Right lobe of liver (tissue), 6 donors: ENCODE results near the gene FAM78B. TPM values are rescaled to one million over a fixed set of nuclear protein-coding genes. Genes with fewer than 3 reads are reported as not detected.

ENCODE experiments used
- ATAC-seq, 4 donors: fragments of 200-7000 bp; cut with Tn5 transposase; one replicate each; pipeline ENCODE4 v1.9.1; 2020; ENCODE audit warnings: mild to moderate bottlenecking in 4 of 4, moderate library complexity in 4 of 4
- DNase-seq, 3 donors: peaks; one replicate each; pipeline ENCODE4 v3.0.0-alpha.2; 2020
- H3K27ac ChIP-seq, 3 donors: fragments of 200-600 bp; one replicate each; pipeline ENCODE4 v1.8.0; 2022
- H3K27me3 ChIP-seq, 2 donors: fragments of 200-600 bp; one replicate each; pipeline ENCODE4 v1.8.0; 2022
- H3K36me3 ChIP-seq, 4 donors: fragments of 200-600 bp; sonication (generic) in 1 of 4; one replicate each; pipeline versions ENCODE4 v1.5.1 to v1.8.0; 2017 to 2022; ENCODE audit warnings: control low read depth in 1 of 4
- H3K4me1 ChIP-seq, 4 donors: fragments of 200-600 bp; sonication (generic) in 1 of 4; one replicate each; pipeline versions ENCODE4 v1.5.1 to v1.8.0; 2017 to 2022; ENCODE audit warnings: control low read depth in 1 of 4
- H3K4me3 ChIP-seq, 3 donors: fragments of 200-600 bp; one replicate each; pipeline ENCODE4 v1.8.0; 2022
- H3K9me3 ChIP-seq, 4 donors: fragments of 200-600 bp; sonication (generic) in 1 of 4; one replicate each; pipeline versions ENCODE4 v1.5.1 to v1.8.0; 2017 to 2022; ENCODE audit warnings: control low read depth in 1 of 4
- CTCF ChIP-seq, 4 donors: fragments of 200-600 bp in 3 of 4; fragments of 450-650 bp in 1 of 4; IDR thresholded peaks; one replicate each; pipeline versions ENCODE4 v1.5.1 to v1.8.0; 2016 to 2022; ENCODE audit warnings: antibody characterized with exemption in 4 of 4, mild to moderate bottlenecking in 2 of 4
- POLR2A ChIP-seq: fragments of 450-650 bp; IDR thresholded peaks from one replicate; pipeline ENCODE4 v1.6.1; 2017; ENCODE audit warnings: antibody characterized with exemption, mild to moderate bottlenecking
- WGBS: methylation state at CpG from one replicate; pipeline ENCODE4 v1.1.6; 2018; ENCODE audit warnings: low coverage, low lambda C conversion rate; ENCODE audit not compliant: insufficient coverage; ENCODE audit errors: missing lambda C conversion rate; 5-methylcytosine and 5-hydroxymethylcytosine counted together
- intact Hi-C, 2 donors: fragments of 100-400 bp; cut with DNase I; formaldehyde crosslinking; loops; one replicate each; pipeline versions ENCODE4 v1.11.2 to v1.14.1; 2022
- total RNA-seq, 6 experiments: library from RNA; depleted of rRNA in 2 of 6; stranded (reverse); fragments of >200 nt in 2 of 6; fragmentation: NEBNext Ultra II Directional in 3 of 6; extraction: Animal tissue kit (Norgen Biotek cat#: 25700) in 3 of 6; gene quantifications; one replicate each; pipeline versions ENCODE4 v1.1.0 to v1.2.4, GENCODE V29; 2016 to 2023
- donor health status: DM: no; HTN: yes; CAD: no.
- donor health status: DM: no; HTN: no; CAD: no.
- donor health status: DM: no; HTN: no; CAD: no.
- donor health status: DM: no; HTN: yes; CAD: no.
- donor health status: DM: no; HTN: yes; CAD: no.

Gene FAM78B
- total RNA-seq, 6 experiments from 2014 or later, result 0.58 to 1.4 (median 1.1) TPM

GRCh38 chr1:166053395-166053794 lies 113.4 kb downstream of the FAM78B start:
- Histone ChIP-seq H3K9me3 (no peaks in the 10 kb centered on the region), H3K27me3 (no peaks in the 10 kb centered on the region), H3K4me1 (no peaks in the 10 kb centered on the region), H3K4me3 (no peak overlapping the region), H3K36me3 (no peaks in the 10 kb centered on the region), H3K27ac (no peak overlapping the region)
- no peak for TF ChIP-seq POLR2A
- no peak for TF ChIP-seq CTCF (IDR thresholded peaks at IDR 0.05)
- DNase-seq, result no peak
- intact Hi-C loops, result no loop called here
- ATAC-seq, result no peak
- WGBS, result 61% methylated on average over 3 of the region's 3 CpGs

GRCh38 chr1:166040202-166040997 lies 126.4 kb downstream of the FAM78B start:
- ATAC-seq, result no peak
- Histone ChIP-seq H3K4me3 (no peak overlapping the region), H3K9me3 (no peaks in the 10 kb centered on the region), H3K4me1 (no peaks in the 10 kb centered on the region), H3K27ac (no peak overlapping the region), H3K27me3 (no peaks in the 10 kb centered on the region), H3K36me3 (no peaks in the 10 kb centered on the region)
- intact Hi-C loops, result no loop called here
- TF ChIP-seq CTCF (IDR thresholded peaks at IDR 0.05) (no peak), POLR2A (no peak)
- 57% methylated on average over 8 of the region's 8 CpGs for WGBS
- no peak for DNase-seq

GRCh38 chr1:166039436-166040201 lies 127.2 kb downstream of the FAM78B start:
- H3K9me3 ChIP-seq, result no peaks in the 10 kb centered on the region
- no peak overlapping the region for H3K4me3 ChIP-seq
- TF ChIP-seq POLR2A, result no peak
- TF ChIP-seq CTCF (IDR thresholded peaks at IDR 0.05), result no peak
- no peaks in the 10 kb centered on the region for H3K36me3 ChIP-seq
- H3K4me1 ChIP-seq, result no peaks in the 10 kb centered on the region
- intact Hi-C loops, result no loop called here
- ATAC-seq (no peak), DNase-seq (no peak)
- H3K27ac ChIP-seq, result no peak overlapping the region
- 72% methylated on average over 4 of the region's 9 CpGs for WGBS
- H3K27me3 ChIP-seq, result no peaks in the 10 kb centered on the region

- no peak for TF ChIP-seq CTCF (IDR thresholded peaks at IDR 0.05)
- TF ChIP-seq POLR2A, result no peak
- 69% methylated on average over 5 of the region's 5 CpGs for WGBS
- DNase-seq (no peak), ATAC-seq (no peak)
- H3K4me3 ChIP-seq, result no peak overlapping the region
- H3K9me3 ChIP-seq, result no peaks in the 10 kb centered on the region
- H3K36me3 ChIP-seq, result no peaks in the 10 kb centered on the region
- peaks cover 0 to 13% (median 2%) of the 10 kb centered on the region in 4 donors for H3K4me1 ChIP-seq
- no peaks in the 10 kb centered on the region for H3K27me3 ChIP-seq
- intact Hi-C loops, result no loop called here
- H3K27ac ChIP-seq, result no peak overlapping the region
Measured at GRCh38 chr1:166036092-166036491, 130.7 kb downstream of the FAM78B start.
